Measurements from ENCODE around the gene EVX2. TPM values are rescaled to one million over a fixed set of nuclear protein-coding genes. Genes with fewer than 3 reads are reported as not detected.

EVX2 gene
- total RNA-seq, 1 donor from 2014 or later: not detected

GRCh38 chr2:176082824-176083751, 674 bp downstream of the EVX2 start:
- peak overlapping the region; percentile 16 for H3K27ac Mint-ChIP-seq (ENCODE audit: unreplicated experiment)
- peaks cover 29% of the 10 kb centered on the region for H3K4me1 Mint-ChIP-seq (ENCODE audit: unreplicated experiment)
- H3K36me3 Mint-ChIP-seq (ENCODE audit: unreplicated experiment): no peaks in the 10 kb centered on the region
- peaks cover 87% of the 10 kb centered on the region for H3K27me3 Mint-ChIP-seq (ENCODE audit: unreplicated experiment)
- no peak for TF ChIP-seq CTCF (IDR thresholded peaks at IDR 0.05)
- DNase-seq (ENCODE audit: extremely low spot score, unreplicated experiment): no peak
- no peaks in the 10 kb centered on the region for H3K9me3 Mint-ChIP-seq (ENCODE audit: unreplicated experiment)
- no peak overlapping the region for H3K4me3 Mint-ChIP-seq (ENCODE audit: unreplicated experiment)

GRCh38 chr2:176082525-176082823, 1.3 kb downstream of the EVX2 start:
- DNase-seq (ENCODE audit: extremely low spot score, unreplicated experiment): no peak
- H3K4me1 Mint-ChIP-seq (ENCODE audit: unreplicated experiment): peaks cover 27% of the 10 kb centered on the region
- no peaks in the 10 kb centered on the region for H3K36me3 Mint-ChIP-seq (ENCODE audit: unreplicated experiment)

GRCh38 chr2:176081837-176082524, 1.8 kb downstream of the EVX2 start:
- Mint-ChIP-seq H3K27ac (ENCODE audit: unreplicated experiment) (no peak overlapping the region), H3K27me3 (ENCODE audit: unreplicated experiment) (peaks cover 84% of the 10 kb centered on the region)

More at GRCh38 chr2:176082525-176082823, 1.3 kb downstream of the EVX2 start:
- Mint-ChIP-seq H3K9me3 (ENCODE audit: unreplicated experiment) (no peaks in the 10 kb centered on the region), H3K4me3 (ENCODE audit: unreplicated experiment) (no peak overlapping the region), H3K27ac (ENCODE audit: unreplicated experiment) (no peak overlapping the region), H3K27me3 (ENCODE audit: unreplicated experiment) (peaks cover 84% of the 10 kb centered on the region)
- no peak for TF ChIP-seq CTCF (IDR thresholded peaks at IDR 0.05)

GRCh38 chr2:176081376-176081836, 2.4 kb downstream of the EVX2 start:
- Mint-ChIP-seq H3K36me3 (ENCODE audit: unreplicated experiment) (no peaks in the 10 kb centered on the region), H3K4me1 (ENCODE audit: unreplicated experiment) (peaks cover 26% of the 10 kb centered on the region), H3K4me3 (ENCODE audit: unreplicated experiment) (no peak overlapping the region), H3K27me3 (ENCODE audit: unreplicated experiment) (peaks cover 84% of the 10 kb centered on the region), H3K27ac (ENCODE audit: unreplicated experiment) (no peak overlapping the region), H3K9me3 (ENCODE audit: unreplicated experiment) (no peaks in the 10 kb centered on the region)
- no peak for DNase-seq (ENCODE audit: extremely low spot score, unreplicated experiment)
- TF ChIP-seq CTCF (IDR thresholded peaks at IDR 0.05): no peak

More at GRCh38 chr2:176081837-176082524, 1.8 kb downstream of the EVX2 start:
- Mint-ChIP-seq H3K36me3 (ENCODE audit: unreplicated experiment) (no peaks in the 10 kb centered on the region), H3K4me3 (ENCODE audit: unreplicated experiment) (no peak overlapping the region), H3K9me3 (ENCODE audit: unreplicated experiment) (no peaks in the 10 kb centered on the region), H3K4me1 (ENCODE audit: unreplicated experiment) (peaks cover 27% of the 10 kb centered on the region)
- TF ChIP-seq CTCF (IDR thresholded peaks at IDR 0.05): no peak
- no peak for DNase-seq (ENCODE audit: extremely low spot score, unreplicated experiment)

All from osteocyte (in vitro differentiated cells).